Left lung (tissue), 10 donors: Measurements from ENCODE around the gene EXOC5. TPM values are rescaled to one million over a fixed set of nuclear protein-coding genes. Genes with fewer than 3 reads are reported as not detected.
A peak's percentile ranks its signal among the peaks of the same experiment; 100 is the strongest.

Experiments used
- ATAC-seq: fragments of 200-7000 bp; cut with Tn5 transposase; one replicate; pipeline ENCODE4 v1.9.1; 2020; ENCODE audit warnings: moderate library complexity
- DNase-seq, 4 donors: peaks; one replicate each; pipeline ENCODE4 v3.0.0-alpha.2; 2013 to 2020
- H3K27ac ChIP-seq, 2 donors: fragments of 200-600 bp; sonication (generic) in 1 of 2; one replicate each; pipeline versions ENCODE4 v1.5.0 to v1.8.0; 2020 to 2021
- H3K27me3 ChIP-seq, 2 donors: fragments of 200-600 bp; sonication (generic) in 1 of 2; one replicate each; pipeline versions ENCODE4 v1.5.0 to v1.8.0; 2020 to 2021
- H3K36me3 ChIP-seq, 2 donors: fragments of 200-600 bp; sonication (generic) in 1 of 2; one replicate each; pipeline versions ENCODE4 v1.5.0 to v1.8.0; 2020 to 2021
- H3K4me1 ChIP-seq, 2 donors: fragments of 200-600 bp; one replicate each; pipeline ENCODE4 v1.8.0; 2021
- H3K4me3 ChIP-seq, 2 donors: fragments of 200-600 bp; sonication (generic) in 1 of 2; one replicate each; pipeline versions ENCODE4 v1.5.0 to v1.8.0; 2020 to 2021; ENCODE audit warnings: mild to moderate bottlenecking in 1 of 2
- H3K9me3 ChIP-seq, 2 donors: fragments of 200-600 bp; sonication (generic) in 1 of 2; one replicate each; pipeline versions ENCODE4 v1.5.0 to v1.8.0; 2020 to 2021
- intact Hi-C, 2 donors: fragments of 100-400 bp; cut with DNase I; formaldehyde crosslinking; loops; one replicate each; pipeline versions ENCODE4 v1.11.2 to v1.14.2; 2022
- polyA plus RNA-seq, 6 donors: library from polyadenylated mRNA; unstranded; fragments of 120-200 nt; gene quantifications; one replicate each; pipeline ENCODE4 v1.2.1, GENCODE V29; 2013; ENCODE audit not compliant: insufficient read length in 6 of 6
- total RNA-seq, 2 donors: library from RNA; stranded (reverse); fragmentation: NEBNext Ultra II Directional; extraction: Animal tissue kit (Norgen Biotek cat#: 25700); gene quantifications; one replicate each; pipeline ENCODE4 v1.2.1, GENCODE V29; 2021
- TF ChIP-seq, protein P1 (sequence below), 2 donors: fragments of 200-600 bp; sonication (generic) in 1 of 2; IDR thresholded peaks; one replicate each; pipeline versions ENCODE4 v1.5.0 to v1.8.0; 2021; ENCODE audit warnings: antibody characterized with exemption in 2 of 2
- donor health status: DM: no; HTN: yes; CAD: no.
- donor health status: DM: no; HTN: no; CAD: no.

Gene EXOC5
- total and polyA plus RNA-seq, 8 donors = 59.5 to 81.7 (median 75.9) TPM

- no peak for DNase-seq
- Histone ChIP-seq H3K4me1 (peaks cover 14 to 31% of the 10 kb centered on the region in 2 donors), H3K27ac (no peak overlapping the region), H3K4me3 (no peak overlapping the region), H3K9me3 (no peaks in the 10 kb centered on the region), H3K36me3 (peaks cover 0 to 12% of the 10 kb centered on the region in 2 donors), H3K27me3 (no peaks in the 10 kb centered on the region)
- TF ChIP-seq, protein P1, sequence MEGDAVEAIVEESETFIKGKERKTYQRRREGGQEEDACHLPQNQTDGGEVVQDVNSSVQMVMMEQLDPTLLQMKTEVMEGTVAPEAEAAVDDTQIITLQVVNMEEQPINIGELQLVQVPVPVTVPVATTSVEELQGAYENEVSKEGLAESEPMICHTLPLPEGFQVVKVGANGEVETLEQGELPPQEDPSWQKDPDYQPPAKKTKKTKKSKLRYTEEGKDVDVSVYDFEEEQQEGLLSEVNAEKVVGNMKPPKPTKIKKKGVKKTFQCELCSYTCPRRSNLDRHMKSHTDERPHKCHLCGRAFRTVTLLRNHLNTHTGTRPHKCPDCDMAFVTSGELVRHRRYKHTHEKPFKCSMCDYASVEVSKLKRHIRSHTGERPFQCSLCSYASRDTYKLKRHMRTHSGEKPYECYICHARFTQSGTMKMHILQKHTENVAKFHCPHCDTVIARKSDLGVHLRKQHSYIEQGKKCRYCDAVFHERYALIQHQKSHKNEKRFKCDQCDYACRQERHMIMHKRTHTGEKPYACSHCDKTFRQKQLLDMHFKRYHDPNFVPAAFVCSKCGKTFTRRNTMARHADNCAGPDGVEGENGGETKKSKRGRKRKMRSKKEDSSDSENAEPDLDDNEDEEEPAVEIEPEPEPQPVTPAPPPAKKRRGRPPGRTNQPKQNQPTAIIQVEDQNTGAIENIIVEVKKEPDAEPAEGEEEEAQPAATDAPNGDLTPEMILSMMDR (IDR thresholded peaks at IDR 0.05) = no peak
- intact Hi-C loops = no loop called here
- ATAC-seq = no peak
Measured at GRCh38 chr14:57274551-57274950, 5.8 kb upstream of the EXOC5 start.

DNA sequence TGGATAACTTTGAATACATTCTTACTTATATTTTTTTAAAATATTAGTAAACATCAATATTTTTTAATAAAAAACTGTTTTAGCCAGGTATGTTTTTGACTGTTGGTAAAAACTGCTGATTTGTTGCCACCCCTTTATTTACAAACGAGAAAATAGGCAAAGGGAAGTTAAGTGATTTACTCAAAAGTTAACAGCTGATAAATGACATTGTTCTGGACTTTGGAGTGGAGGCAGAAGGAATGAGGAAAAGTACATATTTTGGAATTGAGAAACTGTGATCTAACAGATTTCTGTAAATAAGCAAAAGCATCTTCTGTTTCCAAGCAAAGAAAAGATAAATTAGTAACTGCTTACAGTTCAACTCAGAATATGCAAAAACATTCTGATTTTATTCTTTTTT is 4.5 kb upstream of the EXOC5 start:
- intact Hi-C loops = no loop called here
- TF ChIP-seq, protein P1 (IDR thresholded peaks at IDR 0.05) = no peak
- no peak for DNase-seq
- Histone ChIP-seq H3K27ac (no peak overlapping the region), H3K9me3 (no peaks in the 10 kb centered on the region), H3K36me3 (peaks cover 0 to 12% of the 10 kb centered on the region in 2 donors), H3K27me3 (no peaks in the 10 kb centered on the region), H3K4me1 (peaks cover 14 to 31% of the 10 kb centered on the region in 2 donors), H3K4me3 (no peak overlapping the region)
- ATAC-seq = no peak

- no peaks in the 10 kb centered on the region for H3K27me3 ChIP-seq
- H3K9me3 ChIP-seq = no peaks in the 10 kb centered on the region
- H3K36me3 ChIP-seq = no peaks in the 10 kb centered on the region
- no peak for ATAC-seq
- intact Hi-C loops = no loop called here
- DNase-seq = peak in 1 of 4 donors; percentile 12
- H3K27ac ChIP-seq = peak overlapping the region in 1 of 2 donors; percentile 58
- H3K4me1 ChIP-seq = peaks cover 12 to 45% of the 10 kb centered on the region in 2 donors
- TF ChIP-seq, protein P1 (IDR thresholded peaks at IDR 0.05) = no peak
- no peak overlapping the region for H3K4me3 ChIP-seq
Measured at GRCh38 chr14:57266065-57266464, 2.6 kb downstream of the EXOC5 start.

GRCh38 chr14:57262117-57262516 is 6.6 kb downstream of the EXOC5 start:
- Histone ChIP-seq H3K4me1 (peaks cover 0 to 21% of the 10 kb centered on the region in 2 donors), H3K36me3 (peaks cover 0 to 4% of the 10 kb centered on the region in 2 donors), H3K27ac (no peak overlapping the region), H3K9me3 (peaks cover 0 to 4% of the 10 kb centered on the region in 2 donors), H3K4me3 (no peak overlapping the region), H3K27me3 (no peaks in the 10 kb centered on the region)
- TF ChIP-seq, protein P1 (IDR thresholded peaks at IDR 0.05) = no peak
- DNase-seq (no peak), ATAC-seq (no peak)
- intact Hi-C loops = no loop called here

DNA sequence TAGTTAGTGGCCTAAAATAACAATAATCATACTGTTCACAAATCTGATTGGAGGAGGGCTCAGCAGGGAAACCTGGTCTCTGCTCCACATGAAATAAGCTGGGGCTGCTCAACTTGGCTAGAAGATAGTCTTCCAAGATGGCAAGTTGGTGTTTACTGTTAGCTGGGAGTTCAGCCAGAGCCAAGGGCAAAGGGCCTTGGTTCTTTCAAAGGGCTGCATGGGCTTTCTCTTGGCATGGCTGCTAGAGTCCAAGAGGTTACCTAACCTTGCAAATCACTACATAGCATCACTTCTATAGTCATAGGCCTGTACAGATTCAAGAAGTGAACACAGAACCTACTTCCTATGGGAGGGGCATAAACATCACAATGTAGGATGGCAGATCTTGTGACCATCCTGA is 7.1 kb downstream of the EXOC5 start:
- Histone ChIP-seq H3K36me3 (peaks cover 0 to 4% of the 10 kb centered on the region in 2 donors), H3K4me1 (peaks cover 0 to 16% of the 10 kb centered on the region in 2 donors), H3K27ac (no peak overlapping the region), H3K27me3 (no peaks in the 10 kb centered on the region), H3K4me3 (no peak overlapping the region), H3K9me3 (peaks cover 0 to 4% of the 10 kb centered on the region in 2 donors)
- ATAC-seq = no peak
- no peak for DNase-seq
- intact Hi-C loops = no loop called here
- TF ChIP-seq, protein P1 (IDR thresholded peaks at IDR 0.05) = no peak
